ENCODE results near the gene LRRC3B.
"Not testable (repeated sequence)": the region's sequence is repeated elsewhere in the genome, so short reads cannot be mapped to it uniquely, and the experiment has no call there.

DNA sequence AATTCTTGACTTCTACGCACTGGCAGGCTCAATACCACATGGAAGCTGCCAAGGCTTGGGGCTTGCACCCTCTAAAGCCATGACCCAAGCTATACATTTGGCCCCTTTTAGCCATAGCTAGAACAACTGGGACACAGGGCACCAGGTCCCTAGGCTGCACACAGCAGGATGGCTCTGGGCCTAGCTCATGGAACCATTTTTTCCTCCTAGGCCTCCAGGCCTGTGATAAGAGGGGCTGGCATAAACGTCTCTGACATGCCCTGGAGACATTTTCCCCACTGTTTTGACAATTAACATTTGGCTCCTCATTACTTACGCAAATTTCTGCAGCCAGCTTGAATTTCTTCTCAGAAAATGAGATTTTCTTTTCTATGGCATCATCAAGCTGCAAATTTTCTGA, 18.8 kb upstream of the LRRC3B start:
- not testable (repeated sequence) for TF ChIP-seq ZNF565 (CRISPR knock-in tag; conservative IDR thresholded peaks at IDR 0.05; ENCODE audit: low read depth); ZFP3 (CRISPR knock-in tag; IDR thresholded peaks at IDR 0.05); ZC3H10 (CRISPR knock-in tag; IDR thresholded peaks at IDR 0.05); ISL1 (CRISPR knock-in tag; IDR thresholded peaks at IDR 0.05); ZNF8 (CRISPR knock-in tag; IDR thresholded peaks at IDR 0.05)

All from SK-N-SH treated with all-trans-retinoic acid at 6 μM for 48 hours (cell line).